ENCODE data around the gene IRX4.

IRX4 gene

GRCh38 chr5:1888541-1889251, 6.0 kb upstream of the IRX4 start:
- H3K9me3 Mint-ChIP-seq, result no peaks in the 10 kb centered on the region
- ATAC-seq, result no peak
- peaks cover 74% of the 10 kb centered on the region for H3K27me3 Mint-ChIP-seq
- no peak overlapping the region for H3K4me3 Mint-ChIP-seq
- H3K36me3 Mint-ChIP-seq, result no peaks in the 10 kb centered on the region
- H3K4me1 Mint-ChIP-seq, result peaks cover 6% of the 10 kb centered on the region
- H3K27ac Mint-ChIP-seq, result no peak overlapping the region

- Mint-ChIP-seq H3K4me3 (no peak overlapping the region), H3K36me3 (no peaks in the 10 kb centered on the region), H3K9me3 (no peaks in the 10 kb centered on the region), H3K27ac (no peak overlapping the region), H3K27me3 (peaks cover 67% of the 10 kb centered on the region), H3K4me1 (peaks cover 6% of the 10 kb centered on the region)
- ATAC-seq, result no peak
Observed at GRCh38 chr5:1887588-1888360, 5.0 kb upstream of the IRX4 start.

GRCh38 chr5:1886846-1887587, 4.3 kb upstream of the IRX4 start:
- no peak for ATAC-seq
- Mint-ChIP-seq H3K9me3 (no peaks in the 10 kb centered on the region), H3K36me3 (no peaks in the 10 kb centered on the region), H3K4me3 (no peak overlapping the region), H3K4me1 (peaks cover 6% of the 10 kb centered on the region), H3K27me3 (peaks cover 65% of the 10 kb centered on the region), H3K27ac (no peak overlapping the region)

- Mint-ChIP-seq H3K36me3 (no peaks in the 10 kb centered on the region), H3K4me3 (no peak overlapping the region)
Observed at GRCh38 chr5:1885868-1886845, 3.4 kb upstream of the IRX4 start.

GRCh38 chr5:1885404-1885755, 2.7 kb upstream of the IRX4 start:
- Mint-ChIP-seq H3K36me3 (no peaks in the 10 kb centered on the region), H3K27ac (no peak overlapping the region), H3K9me3 (no peaks in the 10 kb centered on the region), H3K4me1 (peaks cover 6% of the 10 kb centered on the region), H3K27me3 (peaks cover 67% of the 10 kb centered on the region), H3K4me3 (no peak overlapping the region)
- ATAC-seq, result no peak

More at GRCh38 chr5:1885868-1886845, 3.4 kb upstream of the IRX4 start:
- no peak for ATAC-seq
- Mint-ChIP-seq H3K27ac (no peak overlapping the region), H3K9me3 (no peaks in the 10 kb centered on the region), H3K27me3 (peaks cover 67% of the 10 kb centered on the region), H3K4me1 (peaks cover 6% of the 10 kb centered on the region)

GRCh38 chr5:1884678-1885403, 2.1 kb upstream of the IRX4 start:
- Mint-ChIP-seq H3K36me3 (no peaks in the 10 kb centered on the region), H3K9me3 (no peaks in the 10 kb centered on the region), H3K4me1 (peaks cover 6% of the 10 kb centered on the region), H3K4me3 (peak overlapping the region; percentile 37), H3K27me3 (peaks cover 67% of the 10 kb centered on the region), H3K27ac (no peak overlapping the region)
- ATAC-seq, result no peak

GRCh38 chr5:1883925-1884677, 1.4 kb upstream of the IRX4 start:
- Mint-ChIP-seq H3K9me3 (no peaks in the 10 kb centered on the region), H3K4me3 (peak overlapping the region; percentile 34), H3K36me3 (no peaks in the 10 kb centered on the region), H3K27me3 (peaks cover 67% of the 10 kb centered on the region), H3K27ac (no peak overlapping the region), H3K4me1 (peaks cover 6% of the 10 kb centered on the region)
- peak; percentile 31 for ATAC-seq

- ATAC-seq, result no peak
- Mint-ChIP-seq H3K9me3 (no peaks in the 10 kb centered on the region), H3K36me3 (no peaks in the 10 kb centered on the region), H3K27me3 (peaks cover 61% of the 10 kb centered on the region), H3K27ac (no peak overlapping the region), H3K4me3 (no peak overlapping the region), H3K4me1 (peaks cover 6% of the 10 kb centered on the region)
Observed at GRCh38 chr5:1883120-1883924, 597 bp upstream of the IRX4 start.

GRCh38 chr5:1881731-1882336, 891 bp downstream of the IRX4 start:
- Mint-ChIP-seq H3K9me3 (no peaks in the 10 kb centered on the region), H3K27me3 (peaks cover 66% of the 10 kb centered on the region), H3K36me3 (no peaks in the 10 kb centered on the region), H3K4me1 (peaks cover 6% of the 10 kb centered on the region), H3K4me3 (peak overlapping the region; percentile 29), H3K27ac (no peak overlapping the region)
- ATAC-seq, result no peak

- ATAC-seq, result no peak
- H3K27ac Mint-ChIP-seq, result no peak overlapping the region
- H3K36me3 Mint-ChIP-seq, result no peaks in the 10 kb centered on the region
- H3K4me3 Mint-ChIP-seq, result no peak overlapping the region
- no peaks in the 10 kb centered on the region for H3K9me3 Mint-ChIP-seq
- peaks cover 68% of the 10 kb centered on the region for H3K27me3 Mint-ChIP-seq
- peaks cover 7% of the 10 kb centered on the region for H3K4me1 Mint-ChIP-seq
Observed at GRCh38 chr5:1881098-1881572, 1.6 kb downstream of the IRX4 start.

GRCh38 chr5:1880377-1881025, 2.2 kb downstream of the IRX4 start:
- H3K36me3 Mint-ChIP-seq, result no peaks in the 10 kb centered on the region
- no peak overlapping the region for H3K27ac Mint-ChIP-seq
- no peaks in the 10 kb centered on the region for H3K9me3 Mint-ChIP-seq
- ATAC-seq, result no peak
- peaks cover 69% of the 10 kb centered on the region for H3K27me3 Mint-ChIP-seq
- no peak overlapping the region for H3K4me3 Mint-ChIP-seq
- peaks cover 13% of the 10 kb centered on the region for H3K4me1 Mint-ChIP-seq

Data from stimulated activated memory B cell treated with anti-CD40 and anti-IgM and Interleukin-4, amounts not matched to agents 10 μg/mL and 1 μg/mL and 100 μg/mL, for 72 hours (primary cell).